ENCODE results near the gene FBXO31.

FBXO31 gene

GRCh38 chr16:87383505-87384161, at the start of gene FBXO31:
Gene FBXO31 (minus strand): TSS chr16:87383776. CDS start chr16:87383744, 32 bp downstream.
- peak; percentile 94 to 95 for DNase-seq

GRCh38 chr16:87432330-87432915, 48.8 kb upstream of the FBXO31 start:
- DNase-seq = no peak

GRCh38 chr16:87431926-87432325, 48.4 kb upstream of the FBXO31 start:
- peak; percentile 66 to 90 for DNase-seq

DNA sequence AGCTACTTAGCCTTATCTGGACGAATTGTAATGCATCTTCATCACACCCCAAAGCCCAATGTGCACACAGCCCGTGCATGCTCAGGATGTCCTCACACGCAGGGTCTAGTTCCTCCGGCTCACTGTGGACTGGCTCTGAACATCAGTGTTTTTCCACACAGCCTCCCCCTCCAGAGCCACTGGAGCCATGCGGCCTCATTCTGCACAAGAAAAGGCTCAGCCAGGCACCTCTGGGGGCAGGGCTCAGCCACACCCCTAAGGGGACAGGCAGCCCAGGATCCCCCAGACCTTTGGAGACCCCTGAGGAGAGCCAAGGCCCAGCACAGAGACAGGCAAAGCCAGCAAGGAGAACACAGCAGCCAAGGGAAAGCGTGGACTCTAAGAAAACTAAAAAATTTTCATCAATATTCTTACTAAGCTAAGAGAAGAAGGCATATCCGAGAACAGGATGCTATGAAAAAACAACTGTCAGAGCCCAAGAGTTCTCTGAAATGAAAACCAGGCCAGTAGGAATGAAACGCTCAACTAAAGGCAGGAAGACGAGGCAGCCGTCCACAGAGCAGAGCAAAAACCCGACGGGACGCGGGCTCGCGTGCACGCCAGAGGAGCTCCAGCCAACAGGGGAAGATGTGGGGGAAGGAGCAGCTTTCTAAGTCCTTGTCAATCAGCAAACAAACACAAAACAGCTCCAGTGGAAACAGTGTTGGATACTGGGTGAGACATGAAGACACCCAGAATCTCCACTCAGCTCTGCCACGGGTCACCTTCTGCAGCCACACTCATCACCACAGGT, 43.0 kb upstream of the FBXO31 start:
- no peak for DNase-seq

DNA sequence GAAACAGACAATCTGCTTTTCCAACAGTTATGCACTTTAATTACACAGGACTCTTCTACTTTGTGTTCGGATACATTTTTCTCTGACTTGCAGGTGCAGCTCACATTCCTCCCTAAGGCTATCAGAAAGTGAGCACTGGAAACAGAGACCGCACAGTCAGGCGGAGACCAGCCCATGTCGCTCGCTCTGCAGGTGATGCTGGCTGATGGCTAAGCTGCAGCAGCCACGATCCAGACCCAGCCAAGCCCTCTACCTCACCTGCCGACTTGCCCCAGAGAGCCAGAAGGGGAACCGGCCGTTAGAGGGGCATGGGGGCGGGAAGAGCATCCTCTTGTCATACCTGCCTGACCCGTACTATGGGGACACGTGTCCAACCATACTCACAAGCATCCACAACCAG, 42.4 kb upstream of the FBXO31 start:
- DNase-seq = no peak

- DNase-seq = no peak
These were observed 40.7 kb upstream of the FBXO31 start for GRCh38 chr16:87424266-87424665.

GRCh38 chr16:87423429-87423828, 39.9 kb upstream of the FBXO31 start:
- DNase-seq = no peak

DNA sequence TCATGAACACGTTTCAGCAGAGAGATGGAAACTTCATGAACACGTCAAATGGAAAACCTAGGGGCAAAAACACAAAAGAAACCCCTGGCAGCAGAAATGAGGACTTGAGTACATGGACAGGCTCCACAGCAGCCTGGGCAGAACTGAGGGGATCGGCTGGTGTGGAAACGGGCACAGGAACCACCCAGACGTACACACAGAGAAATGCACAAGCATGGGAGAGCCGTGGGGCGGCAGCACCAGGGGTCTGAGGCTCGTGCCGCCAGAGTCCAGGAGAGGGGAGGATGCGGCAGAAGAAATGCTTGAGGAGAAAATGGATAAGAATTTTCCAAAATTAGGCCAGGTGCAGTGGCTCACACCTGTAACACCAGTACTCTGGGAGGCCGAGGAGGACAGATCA, 38.5 kb upstream of the FBXO31 start:
- no peak for DNase-seq

GRCh38 chr16:87421003-87421912, 37.7 kb upstream of the FBXO31 start:
- no peak for DNase-seq

GRCh38 chr16:87420026-87421002, 36.7 kb upstream of the FBXO31 start:
- no peak for DNase-seq

- no peak for DNase-seq
These were observed 35.1 kb upstream of the FBXO31 start for GRCh38 chr16:87418644-87419043.

GRCh38 chr16:87418216-87418615, 34.6 kb upstream of the FBXO31 start:
- no peak for DNase-seq

DNA sequence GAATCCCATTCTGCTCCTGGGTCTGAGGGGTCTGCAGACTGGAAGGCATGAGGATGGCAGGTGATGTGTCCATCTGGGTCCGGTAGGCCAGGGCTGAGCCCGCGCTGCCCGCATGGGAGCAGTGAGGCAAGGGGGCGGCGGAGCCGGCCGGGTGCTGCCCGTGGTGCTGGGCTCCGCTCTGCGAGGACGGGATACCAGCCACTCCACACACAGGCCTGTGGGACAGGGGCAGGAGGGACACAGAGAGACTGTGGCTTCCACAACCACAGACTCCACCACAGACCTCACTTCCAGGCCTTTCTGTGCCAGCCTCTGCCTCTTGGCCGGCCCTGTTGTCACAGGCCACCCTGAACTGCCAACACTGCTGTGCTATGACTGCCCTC, 33.9 kb upstream of the FBXO31 start:
- DNase-seq = no peak

- DNase-seq = peak in 1 of 2 experiments; percentile 19
These were observed 33.4 kb upstream of the FBXO31 start for GRCh38 chr16:87416826-87417527.

GRCh38 chr16:87415441-87415840, 31.9 kb upstream of the FBXO31 start:
- DNase-seq = no peak

DNA sequence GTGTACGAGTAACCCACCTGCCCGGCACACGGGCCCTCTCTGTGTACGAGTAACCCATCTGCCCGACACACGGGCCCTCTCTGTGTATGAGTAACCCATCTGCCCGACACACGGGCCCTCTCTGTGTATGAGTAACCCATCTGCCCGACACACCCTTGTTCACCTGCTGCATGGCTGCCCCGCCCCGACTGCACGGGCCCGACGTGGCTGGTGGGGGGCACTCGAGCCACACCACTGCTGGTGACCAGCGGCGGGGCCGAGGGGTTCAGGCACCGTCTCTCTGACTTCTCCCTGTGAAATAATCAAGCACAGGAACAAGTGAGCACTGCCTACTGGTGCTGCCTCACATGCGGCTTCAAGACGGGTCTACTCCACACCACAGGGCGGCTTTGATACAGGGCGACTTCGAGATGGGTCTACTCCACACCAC, 30.7 kb upstream of the FBXO31 start:
- no peak for DNase-seq

DNA sequence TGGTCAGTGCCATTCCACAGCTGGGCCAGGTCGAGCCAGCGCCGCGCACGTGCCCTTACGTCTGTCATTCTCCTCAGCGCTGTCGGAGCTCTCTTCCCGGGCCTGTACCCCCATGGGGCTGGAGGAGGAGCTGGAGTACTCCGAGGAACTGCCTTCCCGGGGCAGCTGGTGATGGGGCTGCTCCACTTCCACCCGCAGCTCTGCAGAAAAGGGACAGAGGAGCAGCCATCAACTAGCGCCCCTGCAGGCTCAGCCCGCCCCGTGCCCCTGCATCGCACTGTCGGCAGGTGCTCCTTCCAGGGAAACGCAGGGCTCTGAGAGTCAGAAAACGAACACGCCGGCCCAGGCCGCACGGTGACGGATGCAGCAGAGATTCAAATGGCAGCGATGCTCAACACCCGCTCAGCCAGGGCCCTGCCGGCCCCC, 29.4 kb upstream of the FBXO31 start:
- no peak for DNase-seq

GRCh38 chr16:87412371-87412995, 28.9 kb upstream of the FBXO31 start:
- no peak for DNase-seq

DNA sequence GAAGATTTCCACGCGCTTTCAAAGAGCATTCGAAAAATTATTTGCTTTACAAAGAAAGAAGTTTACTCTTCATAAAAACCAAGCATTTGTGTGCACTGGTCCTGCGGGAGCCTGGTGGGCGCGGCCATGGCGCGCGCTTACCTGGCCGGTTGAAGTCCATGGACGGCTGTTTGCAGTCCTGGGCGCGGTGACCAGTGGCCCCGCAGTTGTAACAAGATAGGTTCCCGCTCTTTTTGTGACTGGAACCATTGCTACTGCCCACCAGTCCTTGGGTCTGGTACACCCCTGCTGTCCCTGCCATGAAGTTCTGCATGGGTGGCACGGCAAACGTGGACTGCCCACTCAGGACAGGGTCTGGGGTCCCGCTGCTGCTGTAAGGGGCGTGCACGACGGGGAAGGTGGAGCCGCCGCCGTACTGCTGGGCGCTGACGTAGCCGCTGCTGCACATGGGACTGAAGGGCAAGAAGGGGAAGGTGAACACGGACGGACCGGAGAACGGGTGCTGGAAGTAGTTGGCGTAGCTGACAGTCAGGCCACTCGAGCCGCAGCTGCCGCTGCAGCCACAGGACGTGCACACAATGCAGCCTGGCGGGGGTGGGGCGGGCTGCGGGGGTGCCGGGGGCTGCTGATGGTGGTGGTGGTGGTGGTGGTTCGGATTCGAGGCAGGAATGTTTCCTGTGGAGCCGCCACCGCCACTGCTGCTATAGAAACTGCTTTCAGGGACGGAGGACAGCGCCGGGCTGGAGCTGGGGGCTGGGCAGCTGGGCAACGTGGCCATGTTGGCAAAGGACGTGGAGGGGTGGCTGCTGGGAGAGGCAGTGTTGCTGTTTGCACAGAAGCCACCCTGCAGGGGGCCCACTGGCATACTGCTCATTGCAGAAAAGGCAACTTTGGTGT, 28.0 kb upstream of the FBXO31 start:
- no peak for DNase-seq
